HepG2 (cell line): ENCODE results near the gene HS3ST5. TPM values are rescaled to one million over a fixed set of nuclear protein-coding genes. Genes with fewer than 3 reads are reported as not detected.

Experiments used
- ATAC-seq: fragments of 200-7000 bp; cut with Tn5 transposase; 3 replicates; pipeline ENCODE4 v1.9.1; 2020; ENCODE audit warnings: mild to moderate bottlenecking, moderate library complexity
- BruUV-seq: library from RNA; stranded (reverse); fragments of 400-500 nt; replicated peaks from 2 replicates; lab custom pipeline; 2021; lab: Mats Ljungman, UMichigan
- CTCF ChIA-PET: fragments of 300-600 bp; formaldehyde crosslinking; extraction: SDS; loops from one replicate; lab custom pipeline; 2021; ENCODE audit warnings: low total read pairs, inconsistent platforms, low intra/inter-chr PET ratio; lab: Yijun Ruan, JAX
- POLR2A ChIA-PET: fragments of 350-600 bp; sonication (Branson Sonifier 250); formaldehyde crosslinking; loops from one replicate; lab custom pipeline; 2020; ENCODE audit warnings: antibody characterized with exemption, inconsistent platforms; lab: Yijun Ruan, JAX
- DNase-seq: peaks from one replicate; pipeline ENCODE4 v3.0.0-alpha.2; 2015; ENCODE audit warnings: low spot score
- FAIRE-seq: peaks from 3 replicates; lab custom pipeline; 2011; peaks lifted over from hg19 to GRCh38; lab: Jason Lieb, UNC
- H2AFZ ChIP-seq: one replicate; pipeline ENCODE4 v1.6.1; 2011; ENCODE audit warnings: low read length, inconsistent platforms
- H3K27ac ChIP-seq: fragments of 300-600 bp; 3 replicates; pipeline ENCODE4 v1.8.0; 2011; ENCODE audit warnings: mixed run types, mild to moderate bottlenecking, mixed read lengths, low read length, inconsistent platforms; ENCODE audit not compliant: insufficient read depth; ENCODE audit errors: extremely low read length
- H3K27me3 ChIP-seq, 2 experiments: fragments of 200-600 bp in 1 of 2; 2 replicates in 1 of 2; 3 replicates in 1 of 2; pipeline versions ENCODE4 v1.6.0 to v1.8.0; 2011; ENCODE audit warnings: low read length in 2 of 2, mild to moderate bottlenecking in 2 of 2, moderate library complexity in 2 of 2, inconsistent platforms in 1 of 2; ENCODE audit not compliant: insufficient read depth in 2 of 2, control insufficient read depth in 1 of 2
- H3K36me3 ChIP-seq, 2 experiments: fragments of 200-600 bp in 1 of 2; replicated peaks in 1 of 2; 2 replicates in 1 of 2; 3 replicates in 1 of 2; pipeline versions ENCODE4 v1.5.1 to v1.8.0; 2011; ENCODE audit warnings: low read length in 2 of 2, inconsistent platforms in 1 of 2; ENCODE audit not compliant: insufficient read depth in 2 of 2, control insufficient read depth in 1 of 2
- H3K4me1 ChIP-seq: 2 replicates; pipeline ENCODE4 v1.5.1; 2012; ENCODE audit warnings: low read length, inconsistent platforms; ENCODE audit not compliant: insufficient read depth
- H3K4me2 ChIP-seq: 2 replicates; pipeline ENCODE4 v1.6.0; 2011; ENCODE audit warnings: low read depth, low read length, inconsistent platforms
- H3K4me3 ChIP-seq, 3 experiments: fragments of 200-600 bp in 1 of 3; sonication (generic), shearing (Covaris generic) in 1 of 3; replicated peaks in 1 of 3; 2 replicates each; pipeline ENCODE4 v1.5.1; 2011 to 2016; ENCODE audit warnings: low read length in 3 of 3, inconsistent platforms in 2 of 3, low read depth in 2 of 3, mild to moderate bottlenecking in 2 of 3, control low read depth in 1 of 3, mixed read lengths in 1 of 3; ENCODE audit not compliant: insufficient read depth in 1 of 3
- H3K79me2 ChIP-seq: one replicate; pipeline ENCODE4 v1.6.1; 2011; ENCODE audit warnings: low read length, inconsistent platforms; ENCODE audit not compliant: insufficient read depth
- H3K9ac ChIP-seq: 2 replicates; pipeline ENCODE4 v1.6.0; 2011; ENCODE audit warnings: mild to moderate bottlenecking, low read depth, low read length, inconsistent platforms; ENCODE audit not compliant: insufficient read depth
- H3K9me3 ChIP-seq: 2 replicates; pipeline ENCODE4 v1.5.1; 2012; ENCODE audit warnings: mild to moderate bottlenecking, low read length
- H4K20me1 ChIP-seq: 2 replicates; pipeline ENCODE4 v1.6.0; 2011; ENCODE audit warnings: inconsistent platforms, mild to moderate bottlenecking, low read length, moderate library complexity; ENCODE audit not compliant: insufficient read depth
- ATF4 ChIP-seq, 2 experiments: fragments of 450-650 bp in 1 of 2; sonication (generic) in 1 of 2; formaldehyde crosslinking; IDR thresholded peaks; 2 replicates each; pipeline versions ENCODE4 v1.5.0 to v1.8.0; 2020 to 2022; ENCODE audit warnings: mild to moderate bottlenecking in 1 of 2, missing genetic modification reagents in 1 of 2
- CERS6 ChIP-seq: sonication (generic); formaldehyde crosslinking; IDR thresholded peaks from 2 replicates; pipeline ENCODE4 v1.5.0; 2020; ENCODE audit warnings: missing genetic modification reagents
- ELF4 ChIP-seq: sonication (generic); formaldehyde crosslinking; IDR thresholded peaks from 2 replicates; pipeline ENCODE4 v1.5.0; 2020; ENCODE audit warnings: missing genetic modification reagents, mild to moderate bottlenecking, moderate library complexity, borderline replicate concordance
- GABPB1 ChIP-seq: IDR thresholded peaks from 2 replicates; pipeline ENCODE4 v1.6.1; 2016; ENCODE audit warnings: mild to moderate bottlenecking, missing genetic modification reagents, moderate library complexity, missing compliant biosample characterization
- HNF1A ChIP-seq, 2 experiments: sonication (generic) in 1 of 2; formaldehyde crosslinking in 1 of 2; IDR thresholded peaks; 2 replicates each; pipeline versions ENCODE4 v1.4.0 to v1.6.1; 2016 to 2020; ENCODE audit warnings: borderline replicate concordance in 1 of 2, low read depth in 1 of 2, mild to moderate bottlenecking in 1 of 2, missing genetic modification reagents in 1 of 2
- MAFF ChIP-seq: IDR thresholded peaks from 2 replicates; pipeline ENCODE4 v1.6.1; 2011; ENCODE audit warnings: low read depth, low read length, improper control_type of control experiment
- SIX1 ChIP-seq: sonication (generic); formaldehyde crosslinking; IDR thresholded peaks from 2 replicates; pipeline ENCODE4 v1.4.0; 2020; ENCODE audit warnings: missing genetic modification reagents, borderline replicate concordance
- TEAD3 ChIP-seq: optimal IDR thresholded peaks from 2 replicates; pipeline ENCODE3; 2016; ENCODE audit warnings: borderline replicate concordance
- TGIF2 ChIP-seq: IDR thresholded peaks from 2 replicates; pipeline ENCODE4 v1.6.1; 2016; ENCODE audit warnings: control low read depth, missing compliant biosample characterization
- TRAFD1 ChIP-seq: sonication (generic); formaldehyde crosslinking; IDR thresholded peaks from 2 replicates; pipeline ENCODE4 v1.5.1; 2020; ENCODE audit warnings: missing genetic modification reagents, mild to moderate bottlenecking, borderline replicate concordance
- ZFP90 ChIP-seq: sonication (generic); formaldehyde crosslinking; IDR thresholded peaks from 2 replicates; pipeline ENCODE4 v1.8.0; 2022; ENCODE audit warnings: missing genetic modification reagents, mild to moderate bottlenecking, inconsistent platforms, borderline replicate concordance
- ZNF12 ChIP-seq: sonication (generic); formaldehyde crosslinking; IDR thresholded peaks from 2 replicates; pipeline ENCODE4 v1.5.0; 2020; ENCODE audit warnings: missing genetic modification reagents
- ZNF136 ChIP-seq: sonication (generic); formaldehyde crosslinking; IDR thresholded peaks from 2 replicates; pipeline ENCODE4 v1.8.1; 2022; ENCODE audit warnings: low read depth, mild to moderate bottlenecking, moderate library complexity, missing genetic modification reagents
- ZNF224 ChIP-seq: sonication (generic); formaldehyde crosslinking; IDR thresholded peaks from 2 replicates; pipeline ENCODE4 v1.5.0; 2020; ENCODE audit warnings: mild to moderate bottlenecking, missing genetic modification reagents
- ZNF264 ChIP-seq: sonication (generic); formaldehyde crosslinking; IDR thresholded peaks from 2 replicates; pipeline ENCODE4 v1.4.0; 2020; ENCODE audit warnings: missing genetic modification reagents
- WGBS: methylation state at CpG from one replicate; pipeline ENCODE4 v1.1.6; 2017; ENCODE audit warnings: low lambda C conversion rate; 5-methylcytosine and 5-hydroxymethylcytosine counted together
- in situ Hi-C: cut with HindIII; loops from 2 replicates; pipeline ENCODE4 v1.10.0; 2017; ENCODE audit warnings: low pct_unique_long_range_greater_than_20kb; ENCODE audit not compliant: extremely low pct_ligation_motif_present
- intact Hi-C: fragments of 100-400 bp; cut with micrococcal nuclease; formaldehyde crosslinking; loops from one replicate; pipeline ENCODE4 v1.10.0; 2022; ENCODE audit not compliant: unreplicated experiment
- polyA plus RNA-seq, 8 experiments: library from polyadenylated mRNA; depleted of rRNA in 3 of 8; stranded (reverse) in 7 of 8; unstranded in 1 of 8; fragments of >200 nt; fragmentation: Illumina TruSeq in 4 of 8; extraction: Trizol in 4 of 8; gene quantifications; 2 replicates each; pipeline versions ENCODE4 v1.2.1 to v1.2.3, GENCODE V29; 2011 to 2016; ENCODE audit warnings: low read depth in 4 of 8, missing spikeins in 1 of 8, mixed read lengths in 1 of 8; ENCODE audit not compliant: insufficient read depth in 1 of 8
- total RNA-seq, 5 experiments: library from RNA; depleted of rRNA; stranded (reverse); fragments of >200 nt; fragmentation: Illumina TruSeq; extraction: Trizol; gene quantifications; 2 replicates each; pipeline ENCODE4 v1.2.3, GENCODE V29; 2016; ENCODE audit warnings: low read depth in 1 of 5

The HS3ST5 gene
- total and polyA plus RNA-seq, 2 of the 13 experiments (the other 11 are each of a cell fraction or from before 2014, with no cell fraction given) = 1.1 to 1.6 TPM

GRCh38 chr6:114315831-114316595 lies 26.8 kb downstream of the HS3ST5 start:
- 95% methylated on average over 5 of the region's 5 CpGs for WGBS
- Histone ChIP-seq H3K4me3 (no peak overlapping the region), H2AFZ (no peak overlapping the region), H3K4me2 (no peak overlapping the region), H3K4me1 (no peaks in the 10 kb centered on the region), H3K9ac (no peak overlapping the region), H3K79me2 (peaks cover 3% of the 10 kb centered on the region), H3K36me3 (no peaks in the 10 kb centered on the region), H3K27me3 (no peaks in the 10 kb centered on the region), H3K9me3 (no peaks in the 10 kb centered on the region), H3K27ac (no peak overlapping the region), H4K20me1 (no peaks in the 10 kb centered on the region)
- CTCF ChIA-PET = no interaction called here
- TF ChIP-seq ELF4 (CRISPR knock-in tag) = no peak
- TF ChIP-seq TEAD3 (CRISPR knock-in tag) = no peak
- TF ChIP-seq SIX1 (CRISPR knock-in tag) = no peak
- TF ChIP-seq HNF1A (IDR thresholded peaks at IDR 0.05; ENCODE audit: low read depth) = no peak
- no peak for TF ChIP-seq HNF1A (CRISPR knock-in tag; IDR thresholded peaks at IDR 0.05; ENCODE audit: borderline replicate concordance)
- TF ChIP-seq ATF4 (CRISPR knock-in tag; IDR thresholded peaks at IDR 0.05) = no peak
- TF ChIP-seq ZNF136 (CRISPR knock-in tag) = no peak
- TF ChIP-seq ZNF264 (CRISPR knock-in tag) = no peak
- no peak for TF ChIP-seq TRAFD1
- TF ChIP-seq MAFF = no peak
- TF ChIP-seq ZNF12 = no peak
- TF ChIP-seq ZFP90 = no peak
- no peak for TF ChIP-seq CERS6 (CRISPR knock-in tag)
- no peak for TF ChIP-seq TGIF2 (CRISPR knock-in tag)
- no peak for TF ChIP-seq ZNF224 (CRISPR knock-in tag)
- TF ChIP-seq GABPB1 = no peak
- ATAC-seq (no peak), DNase-seq (no peak), FAIRE-seq (no peak)
- intact Hi-C loops (no loop called here), in situ Hi-C loops (no loop called here)
- POLR2A ChIA-PET = no interaction called here
- BruUV-seq = no TSS peak
